Measurements from ENCODE around the gene TRDN. TPM values are rescaled to one million over a fixed set of nuclear protein-coding genes. Genes with fewer than 3 reads are reported as not detected.

Gene TRDN
- total and polyA plus RNA-seq, 2 donors (not counting 1 experiment from before 2014, with no cell fraction given) = not detected

GRCh38 chr6:123676793-123677192 is 40.0 kb upstream of the TRDN start:
- Histone ChIP-seq H3K4me3 (replicated peaks in 1 of 4; ENCODE audit: control extremely low read depth in 1 of 4, insufficient read depth in 1 of 4, low read depth in 3 of 4, low read length in 4 of 4) (no peak overlapping the region), H3K4me2 (ENCODE audit: extremely low read depth, insufficient read depth, low read length) (no peak overlapping the region), H3K79me2 (ENCODE audit: control insufficient read depth, insufficient read depth, low read length) (no peaks in the 10 kb centered on the region), H3K36me3 (ENCODE audit: control insufficient read depth, insufficient read depth, low read length) (no peaks in the 10 kb centered on the region), H4K20me1 (ENCODE audit: control insufficient read depth, extremely low read depth, insufficient read depth, low read length) (no peaks in the 10 kb centered on the region), H3K27ac (ENCODE audit: insufficient read depth, low read length) (no peak overlapping the region), H3K27me3 (ENCODE audit: control insufficient read depth, insufficient read depth, low read length) (no peaks in the 10 kb centered on the region), H3K4me1 (ENCODE audit: control insufficient read depth, extremely low read depth, insufficient read depth, low read length) (no peaks in the 10 kb centered on the region), H3K9me3 (ENCODE audit: control insufficient read depth, insufficient read depth, low read depth, low read length) (no peaks in the 10 kb centered on the region), H2AFZ (ENCODE audit: low read length) (no peak overlapping the region), H3K9ac (ENCODE audit: insufficient read depth, low read length) (no peak overlapping the region)
- DNase-seq (ENCODE audit: low read depth in 2 of 2) = no peak
- no peak for TF ChIP-seq EZH2 (IDR thresholded peaks at IDR 0.05; ENCODE audit: low read length, missing control alignments)
- TF ChIP-seq, protein P1, sequence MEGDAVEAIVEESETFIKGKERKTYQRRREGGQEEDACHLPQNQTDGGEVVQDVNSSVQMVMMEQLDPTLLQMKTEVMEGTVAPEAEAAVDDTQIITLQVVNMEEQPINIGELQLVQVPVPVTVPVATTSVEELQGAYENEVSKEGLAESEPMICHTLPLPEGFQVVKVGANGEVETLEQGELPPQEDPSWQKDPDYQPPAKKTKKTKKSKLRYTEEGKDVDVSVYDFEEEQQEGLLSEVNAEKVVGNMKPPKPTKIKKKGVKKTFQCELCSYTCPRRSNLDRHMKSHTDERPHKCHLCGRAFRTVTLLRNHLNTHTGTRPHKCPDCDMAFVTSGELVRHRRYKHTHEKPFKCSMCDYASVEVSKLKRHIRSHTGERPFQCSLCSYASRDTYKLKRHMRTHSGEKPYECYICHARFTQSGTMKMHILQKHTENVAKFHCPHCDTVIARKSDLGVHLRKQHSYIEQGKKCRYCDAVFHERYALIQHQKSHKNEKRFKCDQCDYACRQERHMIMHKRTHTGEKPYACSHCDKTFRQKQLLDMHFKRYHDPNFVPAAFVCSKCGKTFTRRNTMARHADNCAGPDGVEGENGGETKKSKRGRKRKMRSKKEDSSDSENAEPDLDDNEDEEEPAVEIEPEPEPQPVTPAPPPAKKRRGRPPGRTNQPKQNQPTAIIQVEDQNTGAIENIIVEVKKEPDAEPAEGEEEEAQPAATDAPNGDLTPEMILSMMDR (conservative IDR thresholded peaks at IDR 0.05 in 1 of 2, IDR thresholded peaks at IDR 0.05 in 1 of 2; ENCODE audit: low read depth in 1 of 2, low read length in 2 of 2) = no peak

DNA sequence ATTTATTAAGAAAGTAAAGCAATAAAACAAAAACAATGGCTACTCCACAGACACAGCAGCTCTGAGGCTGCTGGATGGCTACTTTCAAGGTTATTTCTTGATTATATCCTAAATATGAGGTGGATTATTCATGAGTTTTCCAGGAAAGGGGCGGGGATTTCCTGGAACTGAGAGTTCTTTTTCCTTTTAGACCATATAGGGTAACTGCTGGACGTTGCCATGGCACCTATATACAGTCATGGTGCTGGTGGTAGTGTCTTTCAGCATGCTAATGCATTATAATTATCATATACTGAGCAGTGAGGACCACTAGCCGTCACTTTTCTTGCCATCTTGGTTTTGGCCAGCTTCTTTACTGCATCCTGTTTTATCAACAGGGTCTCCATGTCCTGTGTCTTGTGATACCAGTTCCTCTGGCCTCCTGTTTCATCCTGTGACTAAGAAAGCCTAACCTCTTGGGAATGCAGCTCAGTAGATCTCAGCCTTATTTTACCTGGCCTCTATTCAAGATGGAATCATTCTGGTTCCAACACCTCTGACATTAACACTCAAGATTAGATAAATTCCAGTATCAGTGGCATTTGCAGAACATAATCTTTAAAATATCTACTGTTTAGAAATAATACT is 32.3 kb upstream of the TRDN start:
- no peak overlapping the region for H3K4me3 ChIP-seq (replicated peaks in 1 of 4; ENCODE audit: control extremely low read depth in 1 of 4, insufficient read depth in 1 of 4, low read depth in 3 of 4, low read length in 4 of 4)
- H3K79me2 ChIP-seq (ENCODE audit: control insufficient read depth, insufficient read depth, low read length) = no peaks in the 10 kb centered on the region
- H2AFZ ChIP-seq (ENCODE audit: low read length) = no peak overlapping the region
- H3K9ac ChIP-seq (ENCODE audit: insufficient read depth, low read length) = no peak overlapping the region
- H3K27me3 ChIP-seq (ENCODE audit: control insufficient read depth, insufficient read depth, low read length) = no peaks in the 10 kb centered on the region
- TF ChIP-seq, protein P1 (conservative IDR thresholded peaks at IDR 0.05 in 1 of 2, IDR thresholded peaks at IDR 0.05 in 1 of 2; ENCODE audit: low read depth in 1 of 2, low read length in 2 of 2) = no peak
- TF ChIP-seq EZH2 (IDR thresholded peaks at IDR 0.05; ENCODE audit: low read length, missing control alignments) = no peak
- H3K9me3 ChIP-seq (ENCODE audit: control insufficient read depth, insufficient read depth, low read depth, low read length) = no peaks in the 10 kb centered on the region
- H3K36me3 ChIP-seq (ENCODE audit: control insufficient read depth, insufficient read depth, low read length) = no peaks in the 10 kb centered on the region
- no peak overlapping the region for H3K27ac ChIP-seq (ENCODE audit: insufficient read depth, low read length)
- H4K20me1 ChIP-seq (ENCODE audit: control insufficient read depth, extremely low read depth, insufficient read depth, low read length) = no peaks in the 10 kb centered on the region
- H3K4me2 ChIP-seq (ENCODE audit: extremely low read depth, insufficient read depth, low read length) = no peak overlapping the region
- no peaks in the 10 kb centered on the region for H3K4me1 ChIP-seq (ENCODE audit: control insufficient read depth, extremely low read depth, insufficient read depth, low read length)
- no peak for DNase-seq (ENCODE audit: low read depth in 2 of 2)

DNA sequence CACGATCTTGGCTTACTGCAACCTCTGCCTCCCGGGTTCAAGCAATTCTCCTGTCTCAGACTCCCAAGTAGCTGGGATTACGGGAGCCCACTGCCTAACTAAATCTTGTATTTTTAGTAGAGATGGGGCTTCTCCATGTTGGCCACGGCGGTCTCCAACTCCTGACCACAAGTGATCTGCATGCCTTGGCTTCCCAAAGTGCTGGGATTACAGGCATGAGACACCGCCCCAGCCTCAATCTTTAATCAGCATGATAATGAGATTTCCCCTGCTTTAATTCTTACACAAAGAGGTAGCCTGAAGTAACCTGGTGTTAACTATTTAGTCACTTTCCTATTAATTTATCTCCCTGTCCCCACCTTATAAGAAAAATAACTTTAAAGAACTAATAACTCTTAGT is 31.3 kb upstream of the TRDN start:
- no peaks in the 10 kb centered on the region for H4K20me1 ChIP-seq (ENCODE audit: control insufficient read depth, extremely low read depth, insufficient read depth, low read length)
- no peak overlapping the region for H3K27ac ChIP-seq (ENCODE audit: insufficient read depth, low read length)
- DNase-seq (ENCODE audit: low read depth in 2 of 2) = no peak
- H3K27me3 ChIP-seq (ENCODE audit: control insufficient read depth, insufficient read depth, low read length) = no peaks in the 10 kb centered on the region
- no peak overlapping the region for H3K4me3 ChIP-seq (replicated peaks in 1 of 4; ENCODE audit: control extremely low read depth in 1 of 4, insufficient read depth in 1 of 4, low read depth in 3 of 4, low read length in 4 of 4)
- H2AFZ ChIP-seq (ENCODE audit: low read length) = no peak overlapping the region
- no peaks in the 10 kb centered on the region for H3K9me3 ChIP-seq (ENCODE audit: control insufficient read depth, insufficient read depth, low read depth, low read length)
- no peak overlapping the region for H3K9ac ChIP-seq (ENCODE audit: insufficient read depth, low read length)
- no peaks in the 10 kb centered on the region for H3K36me3 ChIP-seq (ENCODE audit: control insufficient read depth, insufficient read depth, low read length)
- no peak overlapping the region for H3K4me2 ChIP-seq (ENCODE audit: extremely low read depth, insufficient read depth, low read length)
- H3K79me2 ChIP-seq (ENCODE audit: control insufficient read depth, insufficient read depth, low read length) = no peaks in the 10 kb centered on the region
- H3K4me1 ChIP-seq (ENCODE audit: control insufficient read depth, extremely low read depth, insufficient read depth, low read length) = no peaks in the 10 kb centered on the region
- TF ChIP-seq, protein P1 (conservative IDR thresholded peaks at IDR 0.05 in 1 of 2, IDR thresholded peaks at IDR 0.05 in 1 of 2; ENCODE audit: low read depth in 1 of 2, low read length in 2 of 2) = no peak
- no peak for TF ChIP-seq EZH2 (IDR thresholded peaks at IDR 0.05; ENCODE audit: low read length, missing control alignments)
